MM.1S (cell line): Measurements from ENCODE around the gene LILRA1.

Experiments used
- DNase-seq: peaks from one replicate; pipeline ENCODE4 v3.0.0-alpha.2; 2015
- H2AFZ ChIP-seq: fragments of 300-600 bp; sonication (generic); 2 replicates; pipeline ENCODE4 v1.6.0; 2016; ENCODE audit warnings: antibody characterized with exemption, low read length
- H3F3A ChIP-seq: fragments of 300-600 bp; sonication (generic); 2 replicates; pipeline ENCODE4 v1.6.1; 2016; ENCODE audit warnings: mild to moderate bottlenecking, antibody characterized with exemption, low read length, moderate library complexity, mixed read lengths; ENCODE audit not compliant: insufficient read depth
- H3K27ac ChIP-seq: fragments of 300-600 bp; sonication (generic); 2 replicates; pipeline ENCODE4 v1.5.1; 2016; ENCODE audit warnings: mild to moderate bottlenecking, low read length
- H3K27me3 ChIP-seq: fragments of 300-600 bp; sonication (generic); replicated peaks from 2 replicates; pipeline ENCODE4 v1.6.0; 2016; ENCODE audit warnings: low read length; ENCODE audit not compliant: insufficient read depth
- H3K36me3 ChIP-seq: fragments of 300-600 bp; sonication (generic); replicated peaks from 2 replicates; pipeline ENCODE4 v1.6.1; 2016; ENCODE audit warnings: mild to moderate bottlenecking, low read length, mixed read lengths; ENCODE audit not compliant: insufficient read depth
- H3K4me1 ChIP-seq: fragments of 300-600 bp; sonication (generic); 2 replicates; pipeline ENCODE4 v1.6.1; 2016; ENCODE audit warnings: low read length, mixed read lengths
- H3K4me2 ChIP-seq: fragments of 300-600 bp; sonication (generic); 2 replicates; pipeline ENCODE4 v1.6.0; 2016; ENCODE audit warnings: low read depth, low read length
- H3K4me3 ChIP-seq: fragments of 300-600 bp; sonication (generic); 2 replicates; pipeline ENCODE4 v1.5.1; 2016; ENCODE audit warnings: low read length, mixed read lengths
- H3K79me2 ChIP-seq: fragments of 300-600 bp; sonication (generic); 2 replicates; pipeline ENCODE4 v1.6.1; 2016; ENCODE audit warnings: mixed run types, low read length, mixed read lengths
- H3K9ac ChIP-seq: fragments of 300-600 bp; sonication (generic); 2 replicates; pipeline ENCODE4 v1.6.1; 2016; ENCODE audit warnings: low read length, mixed read lengths
- H3K9me2 ChIP-seq: fragments of 300-600 bp; sonication (generic); replicated peaks from 2 replicates; pipeline ENCODE4 v1.6.1; 2016; ENCODE audit warnings: mild to moderate bottlenecking, low read length, mixed read lengths; ENCODE audit not compliant: insufficient read depth
- H3K9me3 ChIP-seq: fragments of 300-600 bp; sonication (generic); replicated peaks from 2 replicates; pipeline ENCODE4 v1.6.1; 2016; ENCODE audit warnings: mild to moderate bottlenecking, low read length, mixed read lengths; ENCODE audit not compliant: insufficient read depth
- H4K20me1 ChIP-seq: fragments of 300-600 bp; sonication (generic); 2 replicates; pipeline ENCODE4 v1.6.1; 2016; ENCODE audit warnings: mild to moderate bottlenecking, low read length, moderate library complexity, mixed read lengths; ENCODE audit not compliant: insufficient read depth
- CTCF ChIP-seq: fragments of 300-600 bp; sonication (generic); IDR thresholded peaks from 2 replicates; pipeline ENCODE4 v1.5.1; 2016; ENCODE audit warnings: antibody characterized with exemption, low read length, mixed read lengths
- EZH2 ChIP-seq: fragments of 300-600 bp; sonication (generic); optimal IDR thresholded peaks from 2 replicates; pipeline ENCODE3; 2017; ENCODE audit warnings: low read depth, mild to moderate bottlenecking, antibody characterized with exemption, low read length, mixed read lengths
- EZH2phosphoT487 ChIP-seq: fragments of 300-600 bp; sonication (generic); IDR thresholded peaks from 2 replicates; pipeline ENCODE4 v1.6.1; 2018; ENCODE audit warnings: antibody characterized with exemption, low read length

Gene LILRA1

GRCh38 chr19:54572696-54573311 is 20.6 kb upstream of the LILRA1 start:
- Histone ChIP-seq H3K9ac (no peak overlapping the region), H2AFZ (no peak overlapping the region), H3K9me2 (no peaks in the 10 kb centered on the region), H3K27ac (no peak overlapping the region), H3K79me2 (no peaks in the 10 kb centered on the region), H4K20me1 (no peaks in the 10 kb centered on the region), H3K4me1 (0 out of 2 replicates have a peak, but pooled peaks cover 6% of the 10 kb centered on the region), H3K4me3 (no peak overlapping the region), H3K27me3 (peaks cover 81% of the 10 kb centered on the region), H3K4me2 (no peak overlapping the region), H3K9me3 (no peaks in the 10 kb centered on the region), H3F3A (no peaks in the 10 kb centered on the region), H3K36me3 (no peaks in the 10 kb centered on the region)
- no peak for DNase-seq
- TF ChIP-seq CTCF (no peak), EZH2 (no peak), EZH2phosphoT487 (no peak)

GRCh38 chr19:54573330-54573872 is 20.0 kb upstream of the LILRA1 start, which contains the start of gene LILRA2:
LILRA2 (plus strand) TSS chr19:54573790; CDS start chr19:54573879, 89 bp downstream.
- Histone ChIP-seq H3F3A (no peaks in the 10 kb centered on the region), H3K4me3 (no peak within 1 kb of the TSS), H3K9ac (no peak within 1 kb of the TSS), H3K4me2 (no peak within 1 kb of the TSS), H4K20me1 (no peaks in the 10 kb centered on the region), H3K27ac (no peak within 1 kb of the TSS), H3K27me3 (peaks cover 75% of the 10 kb centered on the region), H3K4me1 (0 out of 2 replicates have a peak, but pooled peaks cover 6% of the 10 kb centered on the region), H3K9me2 (no peaks in the 10 kb centered on the region), H2AFZ (no peak within 1 kb of the TSS), H3K9me3 (no peaks in the 10 kb centered on the region), H3K79me2 (no peaks in the 10 kb centered on the region), H3K36me3 (no peaks in the 10 kb centered on the region)
- TF ChIP-seq CTCF (no peak), EZH2 (no peak), EZH2phosphoT487 (no peak)
- DNase-seq = no peak

DNA sequence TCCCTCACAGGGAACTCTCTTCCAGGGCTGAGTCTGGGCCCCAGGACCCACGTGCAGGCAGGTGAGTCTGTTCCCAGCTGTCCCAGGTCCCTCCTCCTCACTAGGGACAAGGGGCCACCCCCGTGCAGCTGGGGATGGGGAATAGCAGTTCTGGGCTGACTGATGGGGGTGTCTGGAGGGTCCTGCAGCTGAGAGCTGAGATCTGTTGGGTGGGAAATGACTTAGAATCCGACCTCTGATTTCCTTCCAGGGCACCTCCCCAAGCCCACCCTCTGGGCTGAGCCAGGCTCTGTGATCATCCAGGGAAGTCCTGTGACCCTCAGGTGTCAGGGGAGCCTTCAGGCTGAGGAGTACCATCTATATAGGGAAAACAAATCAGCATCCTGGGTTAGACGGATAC is 19.4 kb upstream of the LILRA1 start:
- H3K9me2 ChIP-seq = no peaks in the 10 kb centered on the region
- H3K4me2 ChIP-seq = no peak overlapping the region

More for the DNA sequence above, 19.4 kb upstream of the LILRA1 start:
- no peaks in the 10 kb centered on the region for H3K9me3 ChIP-seq
- H3K27ac ChIP-seq = no peak overlapping the region
- no peaks in the 10 kb centered on the region for H3K36me3 ChIP-seq
- no peak overlapping the region for H2AFZ ChIP-seq
- no peak for DNase-seq
- H3K4me3 ChIP-seq = no peak overlapping the region
- H3F3A ChIP-seq = no peaks in the 10 kb centered on the region
- H3K9ac ChIP-seq = no peak overlapping the region
- no peak for TF ChIP-seq CTCF
- TF ChIP-seq EZH2 = no peak
- no peak for TF ChIP-seq EZH2phosphoT487
- peaks cover 69% of the 10 kb centered on the region for H3K27me3 ChIP-seq
- 0 out of 2 replicates have a peak, but pooled peaks cover 6% of the 10 kb centered on the region for H3K4me1 ChIP-seq
- no peaks in the 10 kb centered on the region for H4K20me1 ChIP-seq
- no peaks in the 10 kb centered on the region for H3K79me2 ChIP-seq
